GM21447 (cell line): ENCODE results near the gene HOTAIR.

ENCODE experiments used
- ATAC-seq: cut with Tn5 transposase; IDR thresholded peaks from one replicate; pipeline ENCODE4 v1.9.1; 2021; ENCODE audit not compliant: unreplicated experiment

HOTAIR gene

GRCh38 chr12:54011665-54012532 is 37.1 kb upstream of the HOTAIR start:
- no peak for ATAC-seq

- ATAC-seq = no peak
Observed at GRCh38 chr12:54010972-54011664, 36.4 kb upstream of the HOTAIR start.

GRCh38 chr12:54010053-54010971 is 35.6 kb upstream of the HOTAIR start:
- ATAC-seq = no peak

- no peak for ATAC-seq
Observed at GRCh38 chr12:54009171-54010052, 34.7 kb upstream of the HOTAIR start.

GRCh38 chr12:54008260-54008552 is 33.5 kb upstream of the HOTAIR start:
- no peak for ATAC-seq

- ATAC-seq = no peak
Observed at GRCh38 chr12:54007538-54008259, 32.9 kb upstream of the HOTAIR start.

- ATAC-seq = no peak
Observed at GRCh38 chr12:54006559-54007220, 31.9 kb upstream of the HOTAIR start.

GRCh38 chr12:54005853-54006558 is 31.3 kb upstream of the HOTAIR start:
- peak; percentile 60 for ATAC-seq

GRCh38 chr12:54005531-54005852 is 30.7 kb upstream of the HOTAIR start:
- no peak for ATAC-seq

- no peak for ATAC-seq
Observed at GRCh38 chr12:54004841-54005530, 30.2 kb upstream of the HOTAIR start.

GRCh38 chr12:54004063-54004840 is 29.5 kb upstream of the HOTAIR start:
- no peak for ATAC-seq

- ATAC-seq = no peak
Observed at GRCh38 chr12:54003625-54004024, 28.9 kb upstream of the HOTAIR start.

- ATAC-seq = no peak
Observed at GRCh38 chr12:54002915-54003389, 28.2 kb upstream of the HOTAIR start.

GRCh38 chr12:54002278-54002914 is 27.6 kb upstream of the HOTAIR start:
- ATAC-seq = no peak

- ATAC-seq = no peak
Observed at GRCh38 chr12:54001283-54002187, 26.8 kb upstream of the HOTAIR start.
